HFFc6 (cell line): ENCODE measurements around the gene CFAP20. TPM values are rescaled to one million over a fixed set of nuclear protein-coding genes. Genes with fewer than 3 reads are reported as not detected.

Experiments
- DNase-seq: peaks from one replicate; pipeline ENCODE4 v3.0.0-alpha.2; 2018
- H3K27ac Mint-ChIP-seq: 2 replicates; pipeline ENCODE4 v1.8.0; 2020; ENCODE audit warnings: mild to moderate bottlenecking, mixed read lengths
- H3K27me3 Mint-ChIP-seq: 2 replicates; pipeline ENCODE4 v1.8.0; 2021; ENCODE audit warnings: mild to moderate bottlenecking, moderate library complexity, mixed read lengths; ENCODE audit not compliant: insufficient read depth
- H3K36me3 Mint-ChIP-seq: 2 replicates; pipeline ENCODE4 v1.8.0; 2021; ENCODE audit warnings: low read depth, mixed read lengths
- H3K4me1 Mint-ChIP-seq: 2 replicates; pipeline ENCODE4 v1.8.0; 2020; ENCODE audit warnings: low read depth, mixed read lengths
- H3K4me3 Mint-ChIP-seq: 2 replicates; pipeline ENCODE4 v1.8.0; 2020; ENCODE audit warnings: mild to moderate bottlenecking, moderate library complexity, mixed read lengths
- H3K9me3 Mint-ChIP-seq: 2 replicates; pipeline ENCODE4 v1.8.0; 2020; ENCODE audit warnings: mild to moderate bottlenecking, mixed read lengths
- total RNA-seq, 6 experiments: library from RNA; stranded (reverse); fragmentation: NEBNext Ultra II Directional; extraction: Animal tissue kit (Norgen Biotek cat#: 25700); gene quantifications; 2 replicates in 1 of 6; 3 replicates in 5 of 6; pipeline ENCODE4 v1.2.3, GENCODE V29; 2021
- TF ChIP-seq, protein P1 (sequence below): fragments of 200-600 bp; sonication (generic); IDR thresholded peaks from 2 replicates; pipeline ENCODE4 v1.5.0; 2021; ENCODE audit warnings: antibody characterized with exemption, mild to moderate bottlenecking

The CFAP20 gene
- total RNA-seq, 6 experiments from 2014 or later, result 31.6 to 35.9 (median 34.0) TPM

DNA sequence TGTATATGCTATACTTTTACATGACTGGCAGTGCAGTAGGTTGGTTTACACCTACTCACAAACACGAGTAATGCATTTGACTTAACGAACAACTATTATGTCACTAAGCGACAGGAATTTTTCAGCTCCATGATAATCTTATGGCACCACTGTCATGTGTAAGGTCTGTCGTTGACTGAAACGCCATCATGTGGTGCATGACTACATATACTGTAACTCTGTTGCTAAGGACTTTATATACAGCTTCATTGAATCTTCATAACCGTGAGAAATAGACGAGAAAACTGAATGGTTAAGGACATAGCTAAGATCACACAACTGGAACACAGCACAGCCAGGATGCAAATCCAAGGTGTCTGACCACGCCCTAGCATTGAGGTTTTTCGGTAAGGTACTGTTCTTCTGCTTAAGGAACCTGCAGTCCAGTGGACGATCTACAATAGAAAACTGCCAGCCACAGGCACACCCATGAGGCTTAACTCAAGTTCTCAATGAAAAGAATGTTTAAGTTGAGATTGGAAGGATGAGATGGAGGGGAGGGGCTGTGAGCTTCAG, 3.3 kb downstream of the CFAP20 start:
- TF ChIP-seq, protein P1, sequence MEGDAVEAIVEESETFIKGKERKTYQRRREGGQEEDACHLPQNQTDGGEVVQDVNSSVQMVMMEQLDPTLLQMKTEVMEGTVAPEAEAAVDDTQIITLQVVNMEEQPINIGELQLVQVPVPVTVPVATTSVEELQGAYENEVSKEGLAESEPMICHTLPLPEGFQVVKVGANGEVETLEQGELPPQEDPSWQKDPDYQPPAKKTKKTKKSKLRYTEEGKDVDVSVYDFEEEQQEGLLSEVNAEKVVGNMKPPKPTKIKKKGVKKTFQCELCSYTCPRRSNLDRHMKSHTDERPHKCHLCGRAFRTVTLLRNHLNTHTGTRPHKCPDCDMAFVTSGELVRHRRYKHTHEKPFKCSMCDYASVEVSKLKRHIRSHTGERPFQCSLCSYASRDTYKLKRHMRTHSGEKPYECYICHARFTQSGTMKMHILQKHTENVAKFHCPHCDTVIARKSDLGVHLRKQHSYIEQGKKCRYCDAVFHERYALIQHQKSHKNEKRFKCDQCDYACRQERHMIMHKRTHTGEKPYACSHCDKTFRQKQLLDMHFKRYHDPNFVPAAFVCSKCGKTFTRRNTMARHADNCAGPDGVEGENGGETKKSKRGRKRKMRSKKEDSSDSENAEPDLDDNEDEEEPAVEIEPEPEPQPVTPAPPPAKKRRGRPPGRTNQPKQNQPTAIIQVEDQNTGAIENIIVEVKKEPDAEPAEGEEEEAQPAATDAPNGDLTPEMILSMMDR, result no peak
- H3K27me3 Mint-ChIP-seq, result no peaks in the 10 kb centered on the region; the same call in 1 of the 2 replicates
- DNase-seq, result no peak
- peaks cover 6% of the 10 kb centered on the region; the same call in 1 of the 2 replicates for H3K9me3 Mint-ChIP-seq
- H3K4me1 Mint-ChIP-seq, result peaks cover 67% of the 10 kb centered on the region
- peak overlapping the region; percentile 95 for H3K4me3 Mint-ChIP-seq
- H3K27ac Mint-ChIP-seq, result peak overlapping the region; percentile 98
- H3K36me3 Mint-ChIP-seq, result peaks cover 6% of the 10 kb centered on the region; the same call in 1 of the 2 replicates

DNA sequence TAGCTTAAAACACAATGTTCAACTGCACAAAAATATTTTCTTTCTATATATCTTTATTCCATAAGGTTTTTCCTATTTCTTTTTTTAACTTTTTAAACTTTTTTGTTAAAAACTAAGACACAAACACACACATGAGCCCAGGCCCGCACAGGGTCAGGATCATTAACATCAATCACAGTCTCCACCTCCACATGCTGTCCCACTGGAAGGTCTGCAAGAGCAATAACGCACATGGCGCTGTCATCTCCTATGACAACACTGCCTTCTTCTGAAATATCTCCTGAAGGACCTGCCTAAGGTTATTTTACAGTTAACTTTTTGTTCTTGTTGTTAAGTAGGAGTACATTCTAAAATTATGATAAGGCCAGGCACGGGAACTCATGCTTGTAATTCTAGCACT, 4.1 kb downstream of the CFAP20 start:
- TF ChIP-seq, protein P1, result no peak
- H3K9me3 Mint-ChIP-seq, result peaks cover 6% of the 10 kb centered on the region; the same call in 1 of the 2 replicates
- no peak for DNase-seq
- no peak overlapping the region for H3K4me3 Mint-ChIP-seq
- H3K36me3 Mint-ChIP-seq, result peaks cover 6% of the 10 kb centered on the region; the same call in 1 of the 2 replicates
- H3K4me1 Mint-ChIP-seq, result peaks cover 75% of the 10 kb centered on the region
- peak overlapping the region; percentile 21; the same call in 1 of the 2 replicates for H3K27ac Mint-ChIP-seq
- no peaks in the 10 kb centered on the region; the same call in 1 of the 2 replicates for H3K27me3 Mint-ChIP-seq

DNA sequence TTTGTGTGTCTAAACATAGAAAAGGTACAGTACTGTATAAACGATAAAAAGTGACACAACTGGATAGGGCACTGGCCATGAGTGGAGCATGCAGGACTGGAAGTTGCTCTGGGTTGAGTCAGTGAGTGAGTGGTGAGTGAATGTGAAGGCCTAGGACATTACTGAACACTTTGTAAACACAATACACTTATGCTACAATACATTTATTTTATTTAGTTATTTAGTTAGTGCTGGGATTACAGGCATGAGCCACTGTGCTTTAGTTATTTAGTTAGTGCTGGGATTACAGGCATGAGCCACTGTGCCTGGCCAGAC, 4.6 kb downstream of the CFAP20 start:
- H3K36me3 Mint-ChIP-seq, result peaks cover 3% of the 10 kb centered on the region; the same call in 1 of the 2 replicates

DNA sequence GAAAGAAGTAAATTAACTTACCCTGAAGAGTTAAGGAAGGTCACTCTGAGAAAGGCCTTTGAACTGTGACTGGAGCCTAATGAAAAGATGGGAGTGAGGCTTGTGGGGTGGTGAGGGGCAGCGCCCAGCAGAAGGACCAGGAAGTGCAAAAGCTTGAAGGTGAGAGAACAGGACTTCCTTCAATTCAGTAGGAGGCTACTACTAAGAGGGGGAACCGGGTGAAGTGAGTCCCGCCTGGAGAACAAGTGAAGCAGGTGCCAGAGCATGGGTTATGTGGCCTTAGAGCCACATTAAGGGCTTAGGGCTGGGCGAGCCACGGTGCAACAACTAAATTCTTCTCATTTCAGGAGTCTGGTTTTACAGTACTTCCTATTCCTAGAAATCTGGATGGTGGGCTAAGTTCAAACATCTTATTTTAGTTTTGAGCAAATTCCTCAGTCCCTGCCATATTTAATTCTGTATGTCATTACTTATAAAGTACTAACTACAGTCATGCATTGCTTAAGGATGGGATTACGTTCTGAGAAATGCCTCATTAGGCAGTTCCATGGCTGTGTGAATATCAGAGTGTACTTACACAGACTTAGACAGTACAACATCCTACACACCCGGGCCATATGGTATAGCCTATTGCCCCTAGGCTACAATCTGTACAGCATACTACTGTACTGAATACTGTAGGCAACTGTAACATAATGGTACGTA, 5.1 kb downstream of the CFAP20 start:
- no peaks in the 10 kb centered on the region for H3K9me3 Mint-ChIP-seq
- H3K4me1 Mint-ChIP-seq, result peaks cover 72% of the 10 kb centered on the region
- TF ChIP-seq, protein P1, result no peak
- peak overlapping the region; percentile 39 for H3K27ac Mint-ChIP-seq
- no peaks in the 10 kb centered on the region for H3K36me3 Mint-ChIP-seq
- H3K4me3 Mint-ChIP-seq, result no peak overlapping the region; the same call in 1 of the 2 replicates
- no peaks in the 10 kb centered on the region; the same call in 1 of the 2 replicates for H3K27me3 Mint-ChIP-seq
- no peak for DNase-seq

More for the DNA sequence above, 4.6 kb downstream of the CFAP20 start:
- Mint-ChIP-seq H3K4me1 (peaks cover 76% of the 10 kb centered on the region), H3K4me3 (no peak overlapping the region), H3K27me3 (no peaks in the 10 kb centered on the region; the same call in 1 of the 2 replicates), H3K9me3 (peaks cover 3% of the 10 kb centered on the region; the same call in 1 of the 2 replicates), H3K27ac (peak overlapping the region; percentile 39)
- TF ChIP-seq, protein P1, result no peak
- peak; percentile 62 for DNase-seq

DNA sequence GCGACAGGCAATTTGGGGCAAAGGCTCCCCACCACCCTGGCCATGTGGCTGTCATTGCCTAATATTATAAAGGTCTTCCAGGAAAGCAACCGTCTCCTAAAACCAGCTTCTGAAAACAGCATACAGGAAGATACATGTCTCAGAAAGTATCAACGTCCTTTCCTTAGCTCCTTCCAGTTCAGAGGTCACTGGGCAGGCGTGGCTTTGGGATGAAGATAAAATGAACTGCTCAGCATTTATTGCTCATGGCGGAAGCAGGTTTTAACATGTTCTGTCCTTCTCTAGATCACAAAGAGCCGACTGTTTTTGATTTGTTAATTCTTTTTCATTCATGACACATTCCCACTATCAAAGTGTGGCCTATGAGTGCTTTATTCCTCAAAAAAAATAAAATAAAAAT, 8.0 kb downstream of the CFAP20 start:
- Mint-ChIP-seq H3K27ac (peak overlapping the region; percentile 42), H3K4me3 (peak overlapping the region; percentile 68), H3K4me1 (peaks cover 63% of the 10 kb centered on the region), H3K9me3 (no peaks in the 10 kb centered on the region), H3K36me3 (no peaks in the 10 kb centered on the region), H3K27me3 (no peaks in the 10 kb centered on the region; the same call in 1 of the 2 replicates)
- DNase-seq, result no peak
- TF ChIP-seq, protein P1, result no peak
